Prostate gland (tissue), 2 donors: Measurements from ENCODE around the gene SMIM7. TPM values are rescaled to one million over a fixed set of nuclear protein-coding genes. Genes with fewer than 3 reads are reported as not detected.
A peak's percentile ranks its signal among the peaks of the same experiment; 100 is the strongest.

Experiments used
- DNase-seq: peaks from one replicate; pipeline ENCODE4 v3.0.0-alpha.2; 2019; ENCODE audit warnings: low spot score
- H3K27ac ChIP-seq, 2 donors: fragments of 200-600 bp; sonication (generic); 2 replicates each; pipeline ENCODE4 v1.5.1; 2017 to 2019
- H3K27me3 ChIP-seq: fragments of 200-600 bp; sonication (generic); replicated peaks from 2 replicates; pipeline ENCODE4 v1.5.1; 2019; ENCODE audit not compliant: insufficient read depth
- H3K36me3 ChIP-seq, 2 donors: fragments of 200-600 bp; sonication (generic); 1 replicate in 1 of 2; 2 replicates in 1 of 2; pipeline versions ENCODE4 v1.5.1 to v1.8.1; 2017 to 2019
- H3K4me1 ChIP-seq: fragments of 200-600 bp; sonication (generic); replicated peaks from 2 replicates; pipeline ENCODE4 v1.5.1; 2019
- H3K4me3 ChIP-seq, 2 donors: fragments of 200-600 bp; sonication (generic); 2 replicates each; pipeline ENCODE4 v1.5.1; 2017 to 2019
- H3K9me3 ChIP-seq: fragments of 200-600 bp; sonication (generic); 2 replicates; pipeline ENCODE4 v1.5.1; 2017
- POLR2A ChIP-seq: fragments of 450-650 bp; IDR thresholded peaks from one replicate; pipeline ENCODE4 v1.6.1; 2016; ENCODE audit warnings: antibody characterized with exemption, mild to moderate bottlenecking
- POLR2AphosphoS5 ChIP-seq: sonication (generic); formaldehyde crosslinking; IDR thresholded peaks from one replicate; pipeline ENCODE4 v1.6.1; 2017; ENCODE audit warnings: antibody characterized with exemption
- WGBS: methylation state at CpG from one replicate; pipeline ENCODE4 v1.1.5; 2018; 5-methylcytosine and 5-hydroxymethylcytosine counted together
- intact Hi-C: fragments of 100-400 bp; cut with DNase I; formaldehyde crosslinking; loops from one replicate; pipeline ENCODE4 v1.14.2; 2022
- total RNA-seq, 2 donors: library from RNA; depleted of rRNA; stranded (reverse); fragments of >200 nt; gene quantifications; one replicate each; pipeline ENCODE4 v1.1.0, GENCODE V29; 2016
- TF ChIP-seq, protein P1 (sequence below), 4 experiments: fragments of 200-600 bp in 2 of 4; fragments of 450-650 bp in 2 of 4; sonication (generic) in 2 of 4; IDR thresholded peaks; 1 replicate in 3 of 4; 2 replicates in 1 of 4; pipeline ENCODE4 v1.5.1; 2016 to 2019; ENCODE audit warnings: antibody characterized with exemption in 4 of 4, mild to moderate bottlenecking in 2 of 4, moderate library complexity in 2 of 4

The SMIM7 gene
- total RNA-seq, 2 donors from 2014 or later, result 146 to 171 TPM

DNA sequence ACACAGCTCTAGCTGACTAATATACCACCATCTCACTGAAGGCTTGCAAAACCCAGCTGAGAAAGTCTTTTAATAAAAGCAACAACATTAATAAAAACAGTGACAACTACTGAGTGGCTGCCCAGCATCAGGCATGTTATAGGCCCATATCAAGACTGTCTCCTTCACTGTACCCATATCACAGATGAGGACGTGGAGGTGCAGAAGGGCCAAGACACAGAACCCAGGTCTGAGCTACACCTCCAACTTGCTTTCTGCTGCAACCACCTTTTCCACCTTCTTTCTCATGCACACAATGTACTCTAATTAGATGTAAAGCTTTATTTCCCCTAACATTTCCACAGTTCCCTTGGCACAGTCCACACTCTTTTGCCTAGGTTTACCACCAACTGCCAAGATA lies 21.3 kb downstream of the SMIM7 start:
- intact Hi-C loops, result no loop called here
- Histone ChIP-seq H3K9me3 (no peaks in the 10 kb centered on the region), H3K4me1 (no peaks in the 10 kb centered on the region), H3K36me3 (peaks cover 0 to 17% of the 10 kb centered on the region in 2 donors), H3K27ac (no peak overlapping the region), H3K4me3 (no peak overlapping the region), H3K27me3 (no peaks in the 10 kb centered on the region)
- 100% methylated on average over 1 of the region's 1 CpG for WGBS
- TF ChIP-seq POLR2A (no peak), POLR2AphosphoS5 (no peak)
- TF ChIP-seq, protein P1, sequence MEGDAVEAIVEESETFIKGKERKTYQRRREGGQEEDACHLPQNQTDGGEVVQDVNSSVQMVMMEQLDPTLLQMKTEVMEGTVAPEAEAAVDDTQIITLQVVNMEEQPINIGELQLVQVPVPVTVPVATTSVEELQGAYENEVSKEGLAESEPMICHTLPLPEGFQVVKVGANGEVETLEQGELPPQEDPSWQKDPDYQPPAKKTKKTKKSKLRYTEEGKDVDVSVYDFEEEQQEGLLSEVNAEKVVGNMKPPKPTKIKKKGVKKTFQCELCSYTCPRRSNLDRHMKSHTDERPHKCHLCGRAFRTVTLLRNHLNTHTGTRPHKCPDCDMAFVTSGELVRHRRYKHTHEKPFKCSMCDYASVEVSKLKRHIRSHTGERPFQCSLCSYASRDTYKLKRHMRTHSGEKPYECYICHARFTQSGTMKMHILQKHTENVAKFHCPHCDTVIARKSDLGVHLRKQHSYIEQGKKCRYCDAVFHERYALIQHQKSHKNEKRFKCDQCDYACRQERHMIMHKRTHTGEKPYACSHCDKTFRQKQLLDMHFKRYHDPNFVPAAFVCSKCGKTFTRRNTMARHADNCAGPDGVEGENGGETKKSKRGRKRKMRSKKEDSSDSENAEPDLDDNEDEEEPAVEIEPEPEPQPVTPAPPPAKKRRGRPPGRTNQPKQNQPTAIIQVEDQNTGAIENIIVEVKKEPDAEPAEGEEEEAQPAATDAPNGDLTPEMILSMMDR (IDR thresholded peaks at IDR 0.05), result no peak
- DNase-seq, result no peak

DNA sequence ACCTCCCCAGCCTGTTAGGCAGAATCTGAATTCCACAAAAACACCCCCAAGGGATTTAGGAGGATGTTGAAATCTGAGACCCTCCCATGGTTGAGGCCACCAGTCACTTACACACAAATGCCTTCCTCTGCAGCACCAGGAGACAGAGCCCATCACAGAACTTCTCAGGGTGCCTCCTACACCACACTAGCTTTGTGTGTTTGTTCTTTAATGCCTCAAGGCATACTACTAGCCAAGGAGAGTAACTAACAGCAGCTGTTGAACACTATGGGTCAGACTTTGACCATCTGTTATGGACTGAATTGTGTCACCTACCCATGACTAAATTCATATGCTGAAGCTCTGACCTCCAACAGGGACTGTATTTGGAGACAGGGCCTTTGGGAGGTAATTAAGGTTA lies 22.4 kb downstream of the SMIM7 start:
- H3K4me3 ChIP-seq, result no peak overlapping the region
- peaks cover 0 to 12% of the 10 kb centered on the region in 2 donors for H3K36me3 ChIP-seq
- DNase-seq, result no peak
- H3K9me3 ChIP-seq, result no peaks in the 10 kb centered on the region
- H3K4me1 ChIP-seq, result no peaks in the 10 kb centered on the region
- H3K27ac ChIP-seq, result no peak overlapping the region
- intact Hi-C loops, result no loop called here
- TF ChIP-seq POLR2A (no peak), POLR2AphosphoS5 (no peak)
- TF ChIP-seq, protein P1 (IDR thresholded peaks at IDR 0.05), result no peak
- H3K27me3 ChIP-seq, result no peaks in the 10 kb centered on the region

DNA sequence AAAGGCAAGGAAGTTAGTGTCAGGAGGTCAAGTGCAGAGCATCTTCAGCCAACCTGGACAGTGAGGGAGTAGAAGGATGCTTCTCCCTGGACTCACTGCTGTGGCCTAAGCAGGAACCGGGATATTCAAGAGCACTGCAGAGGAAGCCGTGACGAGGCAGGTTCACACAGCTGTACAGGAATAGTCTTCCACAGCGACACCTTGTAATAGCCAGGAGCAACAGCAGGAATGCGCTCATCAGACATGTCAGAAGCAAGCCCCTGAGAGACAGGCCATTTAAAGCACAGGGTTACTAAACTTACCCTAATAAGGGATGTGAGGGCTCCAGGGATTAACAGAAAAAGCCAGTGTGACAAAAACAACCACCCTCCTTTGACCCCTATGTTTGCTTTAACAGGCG lies 28.5 kb downstream of the SMIM7 start:
- DNase-seq, result no peak
- H3K27ac ChIP-seq, result no peak overlapping the region
- peaks cover 8% of the 10 kb centered on the region for H3K4me1 ChIP-seq
- 91% methylated on average over 6 of the region's 6 CpGs for WGBS
- intact Hi-C loops, result no loop called here
- no peak overlapping the region for H3K4me3 ChIP-seq
- no peaks in the 10 kb centered on the region for H3K9me3 ChIP-seq
- TF ChIP-seq POLR2A (no peak), POLR2AphosphoS5 (no peak)
- TF ChIP-seq, protein P1 (IDR thresholded peaks at IDR 0.05), result no peak
- no peaks in the 10 kb centered on the region for H3K36me3 ChIP-seq
- H3K27me3 ChIP-seq, result no peaks in the 10 kb centered on the region

DNA sequence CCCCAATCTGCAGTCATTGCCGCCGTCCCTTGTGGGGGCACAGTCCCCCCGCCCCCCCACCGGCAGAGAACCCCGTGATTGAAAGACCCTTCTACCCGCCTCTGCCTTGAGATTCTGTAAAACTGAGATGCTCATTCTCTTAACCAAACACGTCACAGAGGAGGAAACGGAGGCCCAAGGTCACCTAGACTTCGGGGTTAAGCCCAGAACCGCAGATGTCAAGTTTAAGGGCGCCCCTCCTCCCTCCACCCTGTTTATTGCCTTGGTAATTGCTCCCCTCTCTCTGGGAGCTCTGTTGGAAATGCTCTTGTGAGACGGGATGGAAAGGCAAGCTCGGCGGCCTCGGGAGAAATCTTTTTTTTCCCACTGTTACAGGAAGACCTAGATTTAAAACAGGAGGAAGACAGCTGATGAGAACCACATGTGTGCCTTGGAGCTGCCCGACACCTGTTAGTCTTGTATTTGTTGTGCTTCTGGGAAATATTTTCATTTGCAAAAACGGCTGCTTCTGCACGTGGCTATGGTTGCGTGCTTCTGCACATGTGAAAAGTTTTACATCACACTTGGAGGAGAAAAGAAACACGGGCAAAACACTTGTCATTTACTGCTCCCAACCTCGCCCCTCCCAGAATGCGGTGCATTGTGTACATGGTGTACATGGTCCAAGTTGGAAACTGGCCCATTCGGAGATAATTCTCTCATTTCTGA lies 30.8 kb downstream of the SMIM7 start:
- Histone ChIP-seq H3K27me3 (no peaks in the 10 kb centered on the region), H3K4me3 (peak overlapping the region; percentile 89 to 95), H3K27ac (peak overlapping the region; percentile 98 to 99), H3K9me3 (no peaks in the 10 kb centered on the region), H3K4me1 (peaks cover 8% of the 10 kb centered on the region), H3K36me3 (no peaks in the 10 kb centered on the region)
- TF ChIP-seq, protein P1 (IDR thresholded peaks at IDR 0.05), result no peak
- TF ChIP-seq POLR2AphosphoS5, result peak; percentile 45
- intact Hi-C loops, result loop anchor here (5.0 kb wide), 1 partner anchor 57 kb away; the partner anchor contains the start of gene SLC35E1
- WGBS, result 5% methylated on average over 23 of the region's 23 CpGs
- no peak for DNase-seq
